Hepatocyte (in vitro differentiated cells): Measurements from ENCODE around the gene POU4F1. TPM values are rescaled to one million over a fixed set of nuclear protein-coding genes. Genes with fewer than 3 reads are reported as not detected.

ENCODE experiments used
- DNase-seq: peaks from one replicate; pipeline ENCODE4 v3.0.0-alpha.2; 2016; ENCODE audit warnings: low spot score
- H2AFZ ChIP-seq: fragments of 200-600 bp; sonication (generic); 2 replicates; pipeline ENCODE4 v1.6.0; 2016; ENCODE audit warnings: antibody characterized with exemption, mild to moderate bottlenecking
- H3K27ac ChIP-seq: fragments of 200-600 bp; sonication (generic); 2 replicates; pipeline ENCODE4 v1.5.1; 2016; ENCODE audit warnings: mild to moderate bottlenecking
- H3K27me3 ChIP-seq: fragments of 200-600 bp; sonication (generic); 2 replicates; pipeline ENCODE4 v1.6.1; 2016
- H3K36me3 ChIP-seq: fragments of 200-600 bp; sonication (generic); replicated peaks from 2 replicates; pipeline ENCODE4 v1.5.1; 2016; ENCODE audit warnings: low read depth; ENCODE audit not compliant: insufficient read depth
- H3K4me1 ChIP-seq: fragments of 200-600 bp; sonication (generic); 2 replicates; pipeline ENCODE4 v1.5.1; 2016; ENCODE audit warnings: mild to moderate bottlenecking, moderate library complexity; ENCODE audit not compliant: insufficient read depth
- H3K4me2 ChIP-seq: fragments of 200-600 bp; sonication (generic); 2 replicates; pipeline ENCODE4 v1.6.0; 2016
- H3K4me3 ChIP-seq: fragments of 200-600 bp; sonication (generic); 2 replicates; pipeline ENCODE4 v1.5.1; 2016; ENCODE audit warnings: mild to moderate bottlenecking
- H3K79me2 ChIP-seq: fragments of 200-600 bp; sonication (generic); 2 replicates; pipeline ENCODE4 v1.6.0; 2017; ENCODE audit warnings: mild to moderate bottlenecking
- H3K9me2 ChIP-seq: fragments of 200-600 bp; sonication (generic); replicated peaks from 2 replicates; pipeline ENCODE4 v1.6.0; 2017; ENCODE audit warnings: mild to moderate bottlenecking; ENCODE audit not compliant: insufficient read depth
- H3K9me3 ChIP-seq: fragments of 200-600 bp; sonication (generic); 2 replicates; pipeline ENCODE4 v1.5.1; 2016; ENCODE audit warnings: low read depth, mild to moderate bottlenecking
- H4K20me1 ChIP-seq: fragments of 200-600 bp; sonication (generic); 2 replicates; pipeline ENCODE4 v1.6.0; 2016; ENCODE audit warnings: mild to moderate bottlenecking; ENCODE audit not compliant: insufficient read depth, poor library complexity, severe bottlenecking
- EZH2 ChIP-seq: fragments of 200-600 bp; sonication (generic); IDR thresholded peaks from 2 replicates; pipeline ENCODE4 v1.6.1; 2016; ENCODE audit warnings: antibody characterized with exemption, mild to moderate bottlenecking, borderline replicate concordance
- EZH2phosphoT487 ChIP-seq: fragments of 200-600 bp; sonication (generic); IDR thresholded peaks from one replicate; pipeline ENCODE4 v1.6.1; 2018; ENCODE audit warnings: antibody characterized with exemption, mild to moderate bottlenecking, low read depth, moderate library complexity; ENCODE audit not compliant: unreplicated experiment, severe bottlenecking
- WGBS: methylation state at CpG from one replicate; pipeline ENCODE4 v1.1.6; 2016; ENCODE audit warnings: low lambda C conversion rate; ENCODE audit errors: missing lambda C conversion rate; 5-methylcytosine and 5-hydroxymethylcytosine counted together
- polyA plus RNA-seq: library from polyadenylated mRNA; unstranded; fragments of >200 nt; fragmentation: Nextera tagmentation; extraction: Ambion mirVana; gene quantifications from 2 replicates; pipeline ENCODE4 v1.2.1, GENCODE V29; 2016
- total RNA-seq: library from RNA; depleted of rRNA; stranded (reverse); fragments of >200 nt; gene quantifications from 2 replicates; pipeline ENCODE4 v1.2.3, GENCODE V29; 2014
- TF ChIP-seq, protein P1 (sequence below): fragments of 200-600 bp; sonication (generic); IDR thresholded peaks from 2 replicates; pipeline ENCODE4 v1.5.1; 2016; ENCODE audit warnings: antibody characterized with exemption, mild to moderate bottlenecking; ENCODE audit not compliant: poor library complexity

The POU4F1 gene
- total and polyA plus RNA-seq, 2 experiments from 2014 or later, result 0.16 to 0.17 TPM

DNA sequence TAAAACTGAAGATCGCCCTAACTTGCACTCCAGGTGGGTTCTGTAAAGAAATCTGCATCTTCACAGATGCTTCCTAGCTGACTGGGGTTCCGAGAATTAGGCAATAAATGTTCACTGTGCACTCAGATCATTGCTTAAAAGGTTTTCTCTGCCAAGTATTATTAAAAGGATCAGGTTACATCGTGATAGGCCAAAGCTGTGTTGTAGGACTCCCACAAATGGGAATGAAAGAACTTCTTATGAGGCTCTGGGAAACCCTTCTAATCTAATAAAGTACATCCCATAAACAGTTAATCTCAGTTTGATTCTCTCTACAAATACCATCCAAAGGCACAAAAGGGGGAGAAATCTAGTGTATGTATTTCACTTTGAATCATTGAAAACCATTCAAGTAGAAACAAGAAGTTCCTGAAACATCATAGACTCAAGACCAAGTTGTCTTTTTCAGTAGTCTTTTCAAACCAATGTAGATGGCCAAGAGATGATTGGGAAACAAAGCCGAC, 7.1 kb upstream of the POU4F1 start:
- no peak for DNase-seq
- H3K36me3 ChIP-seq, result no peaks in the 10 kb centered on the region
- H3K27me3 ChIP-seq, result peaks cover 76% of the 10 kb centered on the region
- H3K79me2 ChIP-seq, result peaks cover 2% of the 10 kb centered on the region
- no peaks in the 10 kb centered on the region for H3K9me2 ChIP-seq
- TF ChIP-seq, protein P1, sequence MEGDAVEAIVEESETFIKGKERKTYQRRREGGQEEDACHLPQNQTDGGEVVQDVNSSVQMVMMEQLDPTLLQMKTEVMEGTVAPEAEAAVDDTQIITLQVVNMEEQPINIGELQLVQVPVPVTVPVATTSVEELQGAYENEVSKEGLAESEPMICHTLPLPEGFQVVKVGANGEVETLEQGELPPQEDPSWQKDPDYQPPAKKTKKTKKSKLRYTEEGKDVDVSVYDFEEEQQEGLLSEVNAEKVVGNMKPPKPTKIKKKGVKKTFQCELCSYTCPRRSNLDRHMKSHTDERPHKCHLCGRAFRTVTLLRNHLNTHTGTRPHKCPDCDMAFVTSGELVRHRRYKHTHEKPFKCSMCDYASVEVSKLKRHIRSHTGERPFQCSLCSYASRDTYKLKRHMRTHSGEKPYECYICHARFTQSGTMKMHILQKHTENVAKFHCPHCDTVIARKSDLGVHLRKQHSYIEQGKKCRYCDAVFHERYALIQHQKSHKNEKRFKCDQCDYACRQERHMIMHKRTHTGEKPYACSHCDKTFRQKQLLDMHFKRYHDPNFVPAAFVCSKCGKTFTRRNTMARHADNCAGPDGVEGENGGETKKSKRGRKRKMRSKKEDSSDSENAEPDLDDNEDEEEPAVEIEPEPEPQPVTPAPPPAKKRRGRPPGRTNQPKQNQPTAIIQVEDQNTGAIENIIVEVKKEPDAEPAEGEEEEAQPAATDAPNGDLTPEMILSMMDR, result no peak
- TF ChIP-seq EZH2phosphoT487 (no peak), EZH2 (no peak)
- peaks cover 12% of the 10 kb centered on the region for H3K4me1 ChIP-seq
- no peak overlapping the region for H2AFZ ChIP-seq
- H3K4me3 ChIP-seq, result no peak overlapping the region
- H4K20me1 ChIP-seq, result no peaks in the 10 kb centered on the region
- H3K27ac ChIP-seq, result no peak overlapping the region
- no peak overlapping the region for H3K4me2 ChIP-seq
- 47% methylated on average over 4 of the region's 4 CpGs for WGBS
- H3K9me3 ChIP-seq, result no peaks in the 10 kb centered on the region

- Histone ChIP-seq H3K4me2 (peak overlapping the region; percentile 96), H3K27me3 (peaks cover 84% of the 10 kb centered on the region), H3K9me3 (no peaks in the 10 kb centered on the region), H3K4me1 (peaks cover 12% of the 10 kb centered on the region), H3K9me2 (no peaks in the 10 kb centered on the region), H3K27ac (no peak overlapping the region), H3K79me2 (no peaks in the 10 kb centered on the region), H2AFZ (peak overlapping the region; percentile 71), H3K4me3 (peak overlapping the region; percentile 47), H4K20me1 (no peaks in the 10 kb centered on the region), H3K36me3 (no peaks in the 10 kb centered on the region)
- DNase-seq, result no peak
- 6% methylated on average over 21 of the region's 33 CpGs for WGBS
- TF ChIP-seq EZH2 (peak; percentile 61), EZH2phosphoT487 (no peak)
- TF ChIP-seq, protein P1, result no peak
These were observed 6.3 kb upstream of the POU4F1 start for GRCh38 chr13:78609464-78610205.

- Histone ChIP-seq H3K27me3 (peaks cover 92% of the 10 kb centered on the region), H2AFZ (peak overlapping the region; percentile 71), H3K9me2 (no peaks in the 10 kb centered on the region), H3K9me3 (no peaks in the 10 kb centered on the region), H3K27ac (no peak overlapping the region), H3K4me1 (peaks cover 12% of the 10 kb centered on the region), H3K4me3 (peak overlapping the region; percentile 47), H3K36me3 (no peaks in the 10 kb centered on the region), H3K4me2 (peak overlapping the region; percentile 96), H4K20me1 (no peaks in the 10 kb centered on the region), H3K79me2 (no peaks in the 10 kb centered on the region)
- TF ChIP-seq, protein P1, result no peak
- TF ChIP-seq EZH2phosphoT487 (peak; percentile 85), EZH2 (peak; percentile 100)
- no peak for DNase-seq
- WGBS, result 2% methylated on average over 52 of the region's 54 CpGs
These were observed 5.5 kb upstream of the POU4F1 start for GRCh38 chr13:78608688-78609463.
